HG03575 (cell line): ENCODE data around the gene HOXC11.

Source experiments
- ATAC-seq: cut with Tn5 transposase; IDR thresholded peaks from one replicate; pipeline ENCODE4 v1.9.1; 2021; ENCODE audit not compliant: unreplicated experiment, insufficient number of reproducible peaks, low FRiP score; ENCODE audit errors: extremely low read depth

HOXC11 gene

DNA sequence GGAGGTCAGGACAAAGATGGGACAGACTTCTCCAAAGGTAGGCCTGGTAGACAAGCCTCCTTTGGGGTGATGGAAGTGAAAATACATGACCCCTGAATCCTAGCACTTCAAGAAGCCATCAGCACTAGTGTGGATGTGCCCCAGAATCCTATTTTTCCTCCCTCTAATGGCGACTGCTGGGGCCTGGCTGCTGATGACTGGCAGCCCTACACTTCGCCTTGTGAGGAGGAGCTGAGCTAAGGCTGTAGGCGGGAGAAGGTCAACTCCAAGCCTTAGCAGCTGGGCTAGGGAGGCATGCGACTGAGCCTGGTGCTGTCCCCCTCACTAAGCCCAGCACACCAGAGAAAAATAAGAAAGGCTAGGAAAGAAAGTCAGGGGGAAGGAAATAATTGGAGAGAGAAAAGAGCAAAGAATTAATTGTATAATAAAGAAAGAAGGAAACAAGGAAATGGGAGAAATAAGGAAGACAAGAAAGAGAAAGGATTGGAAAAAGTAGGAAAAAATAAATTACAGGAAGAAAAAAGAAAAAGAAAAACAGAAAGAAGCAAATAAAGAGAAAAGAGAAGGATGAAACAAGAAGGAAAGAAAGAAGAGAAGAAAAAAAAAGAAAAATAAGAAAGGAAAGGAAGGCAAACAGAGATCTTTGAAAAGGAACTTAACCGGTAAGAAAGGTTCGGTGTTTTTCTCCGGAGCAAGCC lies 7.3 kb downstream of the HOXC11 start:
- no peak for ATAC-seq

- ATAC-seq = no peak
These were observed 8.0 kb downstream of the HOXC11 start for GRCh38 chr12:53980802-53981496.

DNA sequence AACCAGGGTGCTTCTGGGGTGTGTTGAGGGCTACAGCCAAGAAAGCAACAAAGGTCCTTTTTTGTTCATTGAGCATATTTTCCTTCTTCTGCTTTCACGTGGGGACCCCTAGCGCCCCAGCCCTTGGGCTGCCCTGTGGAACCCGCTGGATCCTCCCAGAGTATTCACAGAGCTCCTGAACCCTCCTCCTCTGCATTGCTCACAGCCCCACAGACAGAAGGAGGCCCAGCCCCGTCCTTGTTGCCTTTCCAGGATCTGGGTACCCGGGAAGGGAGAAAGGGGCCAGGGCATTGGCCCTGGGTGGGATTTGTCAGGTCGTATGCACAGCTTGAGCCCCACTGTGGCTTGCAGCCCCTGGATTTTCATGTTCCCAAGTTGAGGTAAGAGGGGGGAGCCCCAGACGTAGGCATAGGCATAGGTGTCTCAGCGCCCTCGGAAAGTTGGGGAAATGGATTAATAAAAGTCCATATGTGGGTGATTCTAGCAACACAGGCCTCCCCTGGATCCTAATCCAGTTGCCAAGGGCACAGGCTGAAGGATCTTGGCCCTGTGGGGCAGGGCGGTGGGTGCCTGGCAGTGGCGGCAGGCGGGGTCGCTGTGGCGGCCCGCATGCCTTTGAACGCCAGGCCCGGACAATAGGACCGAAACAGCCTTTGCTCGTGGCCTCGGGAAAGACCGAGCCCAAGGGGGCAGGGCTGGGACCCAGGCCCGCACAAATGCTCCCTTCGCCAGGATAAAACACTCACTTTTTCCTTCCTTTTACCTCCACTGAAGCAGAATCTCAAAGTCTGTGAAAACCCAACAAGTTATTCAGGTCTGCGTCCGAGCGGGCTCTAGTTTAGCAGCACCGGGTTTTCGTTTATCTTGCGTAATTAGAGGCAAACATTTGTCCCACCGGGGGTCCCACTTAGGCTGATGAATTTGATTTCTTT lies 9.0 kb downstream of the HOXC11 start:
- no peak for ATAC-seq

DNA sequence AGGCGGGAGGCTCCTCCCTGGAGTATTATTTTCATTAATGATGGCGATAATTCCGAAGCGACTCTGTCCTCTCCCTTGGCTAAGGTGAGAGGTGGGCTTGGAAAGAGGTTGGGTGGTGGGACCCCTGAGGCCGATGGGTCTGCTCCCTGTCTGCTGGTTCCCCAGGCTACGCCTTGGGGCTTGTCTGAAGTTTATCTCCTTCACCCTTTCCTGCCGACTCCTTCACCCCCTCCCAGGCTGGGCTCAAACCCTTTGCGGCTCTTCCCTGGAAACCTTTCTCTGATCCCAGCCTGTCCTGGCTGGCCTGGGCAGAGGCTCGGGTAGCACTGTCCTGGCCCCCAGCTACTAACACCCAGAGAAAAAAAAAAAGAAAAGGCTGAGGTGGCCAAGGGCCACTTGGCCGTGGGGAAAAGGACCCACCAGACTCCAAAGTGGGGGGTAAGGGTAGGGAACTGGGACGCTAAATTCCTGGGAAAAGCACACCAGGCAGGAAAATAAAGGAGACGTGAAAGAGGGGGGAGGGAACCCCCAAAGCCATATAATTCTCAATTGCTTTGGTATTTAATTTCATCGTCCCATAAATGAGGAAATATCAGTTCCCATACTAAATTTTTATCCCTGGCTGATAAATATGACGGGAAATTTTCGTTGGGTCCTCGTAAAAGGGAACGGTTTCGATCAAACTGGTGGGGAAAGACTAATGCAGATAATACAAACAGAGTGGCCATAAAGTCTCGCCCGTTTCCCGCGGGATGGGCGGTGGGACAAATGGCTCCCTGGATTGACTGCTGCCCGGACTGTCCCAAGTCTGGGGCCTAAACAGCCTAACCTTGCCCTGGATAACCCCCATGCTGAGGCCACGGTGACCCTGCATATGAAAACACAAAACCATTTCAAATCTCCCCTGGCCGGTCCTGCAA lies 10.0 kb downstream of the HOXC11 start:
- ATAC-seq = no peak

- no peak for ATAC-seq
These were observed 10.6 kb downstream of the HOXC11 start for GRCh38 chr12:53983568-53983949.

- no peak for ATAC-seq
These were observed 11.1 kb downstream of the HOXC11 start for GRCh38 chr12:53983950-53984572.

GRCh38 chr12:53984901-53985691 lies 12.2 kb downstream of the HOXC11 start, which contains the start of gene HOXC10:
HOXC10 (plus strand) TSS chr12:53985146; CDS start chr12:53985260, 114 bp downstream.
- no peak for ATAC-seq

DNA sequence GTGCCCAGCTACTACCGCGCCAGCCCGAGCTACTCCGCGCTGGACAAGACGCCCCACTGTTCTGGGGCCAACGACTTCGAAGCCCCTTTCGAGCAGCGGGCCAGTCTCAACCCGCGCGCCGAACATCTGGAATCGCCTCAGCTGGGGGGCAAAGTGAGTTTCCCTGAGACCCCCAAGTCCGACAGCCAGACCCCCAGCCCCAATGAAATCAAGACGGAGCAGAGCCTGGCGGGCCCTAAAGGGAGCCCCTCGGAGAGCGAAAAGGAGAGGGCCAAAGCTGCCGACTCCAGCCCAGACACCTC lies 12.7 kb downstream of the HOXC11 start:
- ATAC-seq = no peak

- no peak for ATAC-seq
These were observed 13.2 kb downstream of the HOXC11 start for GRCh38 chr12:53985994-53986685.

DNA sequence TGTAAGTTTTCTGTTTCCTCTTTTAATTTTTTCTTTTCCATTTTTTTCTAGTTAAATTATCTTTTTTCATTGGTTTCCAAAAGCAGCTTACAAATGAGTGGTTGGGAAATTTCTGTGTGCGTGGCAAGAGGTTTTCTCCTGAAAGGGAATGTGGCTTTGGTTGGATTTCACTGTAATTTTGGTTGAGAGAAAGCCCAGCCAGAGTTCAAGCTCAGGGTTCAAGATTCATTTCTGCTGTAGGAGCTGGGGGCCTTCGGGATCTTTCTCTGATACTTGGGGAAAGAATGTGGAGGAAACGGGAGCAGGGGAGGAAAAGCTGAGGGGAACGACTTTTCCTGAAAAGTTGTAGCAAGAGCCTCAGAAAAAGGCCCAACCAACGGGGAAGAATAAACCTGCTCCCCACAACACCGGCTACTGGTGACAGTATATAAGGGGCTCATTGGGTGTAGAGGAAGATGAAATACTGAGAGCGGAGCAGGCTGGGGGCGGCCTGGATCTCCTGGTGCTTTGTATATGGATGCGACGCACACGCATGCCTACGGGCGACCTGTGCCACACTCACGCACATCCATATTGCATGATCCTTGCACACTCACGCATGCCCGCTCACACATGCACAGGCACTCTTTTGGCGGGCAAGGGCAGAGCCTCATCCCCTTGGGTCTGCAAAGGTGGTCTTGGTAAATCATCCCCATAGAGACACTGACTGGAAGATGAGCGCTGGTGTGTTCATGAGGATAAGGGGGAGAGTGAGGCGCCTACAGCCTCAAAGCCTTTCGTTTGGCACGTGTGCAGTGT lies 14.0 kb downstream of the HOXC11 start:
- ATAC-seq = no peak

GRCh38 chr12:53987787-53988230 lies 14.9 kb downstream of the HOXC11 start:
- ATAC-seq = no peak

DNA sequence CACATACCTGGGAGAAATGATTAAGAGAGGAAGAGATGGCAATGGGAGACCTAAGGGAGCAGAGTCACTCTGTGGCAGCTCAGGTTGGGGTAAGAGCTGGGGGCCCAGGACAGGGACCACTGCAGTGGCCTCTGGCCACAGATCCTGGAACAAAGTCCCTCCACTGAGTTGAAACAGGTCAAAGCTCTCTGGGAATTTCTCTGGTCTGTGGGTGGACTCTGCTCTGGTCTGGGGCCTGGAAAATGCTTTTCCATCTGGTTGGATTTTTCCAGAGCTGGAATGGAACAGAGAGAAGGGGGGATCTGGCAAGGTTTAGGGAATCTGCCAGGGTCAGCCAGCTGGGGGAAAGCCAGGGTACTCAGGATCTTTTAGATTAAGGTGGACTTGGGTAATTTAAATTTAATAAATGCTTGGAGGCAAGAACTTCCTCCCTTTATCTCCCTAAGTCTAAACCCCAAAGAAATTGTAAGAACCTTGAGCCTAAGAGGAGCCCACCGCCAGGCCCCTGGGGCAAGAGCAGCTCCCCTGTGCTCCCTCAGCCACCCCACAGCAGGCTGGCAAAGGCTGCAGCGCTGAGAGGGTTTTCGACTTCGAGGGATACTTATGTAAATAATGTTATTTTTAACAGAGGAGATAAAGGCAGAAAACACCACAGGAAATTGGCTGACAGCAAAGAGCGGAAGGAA lies 15.8 kb downstream of the HOXC11 start:
- no peak for ATAC-seq

DNA sequence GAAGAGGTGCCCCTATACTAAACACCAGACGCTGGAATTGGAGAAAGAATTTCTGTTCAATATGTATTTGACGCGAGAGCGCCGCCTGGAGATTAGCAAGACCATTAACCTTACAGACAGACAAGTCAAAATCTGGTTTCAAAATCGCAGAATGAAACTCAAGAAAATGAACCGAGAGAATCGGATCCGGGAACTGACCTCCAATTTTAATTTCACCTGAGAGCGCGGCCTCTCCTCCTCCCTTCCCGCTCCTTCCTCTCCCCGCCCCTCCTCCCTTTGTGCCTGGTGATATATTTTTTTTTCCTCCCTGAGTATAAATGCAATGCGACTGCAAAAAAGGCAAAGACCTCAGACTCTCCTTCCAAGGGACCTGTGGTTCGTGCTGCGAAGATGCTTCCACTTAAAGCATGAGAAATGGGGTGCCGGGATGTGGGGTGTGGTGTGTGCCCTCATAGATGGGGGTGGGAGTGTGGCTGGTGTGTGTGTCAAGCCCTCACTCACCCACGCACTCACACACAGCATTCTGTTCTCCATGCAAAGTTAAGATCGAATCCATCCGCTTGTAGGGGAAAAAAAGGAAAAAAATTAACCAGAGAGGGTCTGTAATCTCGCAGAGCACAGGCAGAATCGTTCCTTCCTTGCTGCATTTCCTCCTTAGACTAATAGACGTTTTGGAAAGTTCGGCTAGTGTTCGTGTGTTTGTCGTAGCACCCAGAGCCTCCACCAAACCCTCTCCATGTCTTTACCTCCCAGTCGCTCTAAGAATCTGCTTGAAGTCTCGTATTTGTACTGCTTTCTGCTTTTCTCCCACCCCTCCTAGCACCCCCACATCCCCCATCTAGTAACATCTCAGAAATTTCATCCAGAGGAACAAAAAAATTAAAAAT lies 16.5 kb downstream of the HOXC11 start:
- no peak for ATAC-seq

DNA sequence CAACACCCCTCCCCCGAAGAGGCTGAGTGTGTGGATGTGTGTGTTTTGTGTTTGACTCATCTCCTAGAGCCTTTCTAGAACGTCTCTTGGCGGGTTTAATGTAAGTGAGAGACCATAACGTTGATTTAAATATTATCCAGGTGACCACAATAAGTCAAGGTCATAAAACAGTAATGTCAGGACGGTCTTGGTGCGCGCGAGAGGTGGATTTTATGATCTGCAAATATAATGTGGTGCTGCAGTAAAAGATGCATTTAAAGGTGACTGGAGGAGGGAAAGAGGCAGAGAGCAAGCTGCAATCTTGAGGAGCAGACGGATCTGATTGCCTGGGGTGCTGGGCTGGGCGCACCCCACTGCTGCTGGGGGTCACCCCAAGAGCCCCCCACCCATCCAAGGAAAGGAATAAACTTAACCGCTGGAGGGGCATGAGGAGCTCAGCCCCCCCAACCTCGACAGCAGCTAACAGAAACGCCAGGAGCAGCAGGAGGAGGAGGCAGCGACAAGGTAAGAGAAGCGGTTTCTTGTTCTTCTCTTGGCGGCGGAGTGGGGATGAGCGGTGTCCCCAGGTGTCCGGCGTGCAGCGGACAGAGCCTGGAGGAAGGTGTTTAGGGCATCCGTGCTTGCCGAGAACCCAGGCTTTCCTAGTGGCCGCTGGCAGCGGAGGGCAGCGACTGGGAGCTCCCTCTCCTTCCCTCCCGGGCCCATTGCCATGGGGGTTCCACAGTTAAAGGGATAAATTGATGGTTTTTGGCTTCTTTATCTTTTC lies 17.6 kb downstream of the HOXC11 start:
- ATAC-seq = no peak
